ENCODE results near the gene FARSA.
"Not testable (repeated sequence)": the region's sequence is repeated elsewhere in the genome, so short reads cannot be mapped to it uniquely, and the experiment has no call there.

Gene FARSA

GRCh38 chr19:12932392-12933286 lies 872 bp downstream of the FARSA start:
- WGBS, result 35% methylated on average over 16 of the region's 16 CpGs
- Histone ChIP-seq H3K4me3 (ENCODE audit: low read length) (peak overlapping the region; percentile 97), H3K27ac (ENCODE audit: low read depth, low read length) (no peak overlapping the region), H3K9me3 (ENCODE audit: insufficient read depth, low read depth, low read length) (no peaks in the 10 kb centered on the region), H3K4me1 (ENCODE audit: insufficient read depth, low read length) (peaks cover 10% of the 10 kb centered on the region; the same call in 1 of the 2 replicates), H3K36me3 (ENCODE audit: insufficient read depth, low read length) (peaks cover 39% of the 10 kb centered on the region), H3K27me3 (ENCODE audit: insufficient read depth, low read length) (no peaks in the 10 kb centered on the region), H3K9ac (ENCODE audit: low read depth, low read length) (peak overlapping the region; percentile 87)

DNA sequence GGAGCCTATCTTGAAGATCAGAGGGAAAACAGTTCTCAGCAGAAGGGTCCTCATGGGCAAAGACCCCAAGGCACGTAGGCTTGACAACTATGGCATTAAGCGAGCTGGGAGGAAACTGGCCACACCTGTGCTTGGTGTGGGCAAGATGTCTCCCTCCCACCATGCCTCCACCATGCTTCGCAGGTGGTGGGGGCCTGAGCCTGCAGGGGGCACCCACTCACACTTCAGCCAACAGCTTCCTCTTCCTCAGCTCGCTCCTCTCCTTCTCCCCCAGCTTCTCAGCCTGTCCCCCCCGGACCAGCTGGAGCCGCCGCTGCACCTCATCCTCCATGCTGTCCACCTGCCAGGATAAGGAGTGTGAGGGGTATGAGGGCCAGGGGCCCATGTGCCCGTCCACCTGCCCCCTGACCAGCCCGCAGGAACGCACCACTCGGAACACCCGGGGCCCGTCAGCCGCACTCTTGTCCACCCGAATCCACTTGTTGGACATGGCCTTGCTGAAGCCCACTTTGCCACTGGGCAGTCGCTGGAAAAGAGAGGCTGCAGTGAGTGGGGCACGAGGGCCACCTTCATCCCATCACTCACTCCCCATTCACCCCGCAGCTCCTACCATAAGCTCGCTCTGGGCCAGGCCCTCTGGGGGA lies 3.4 kb downstream of the FARSA start:
- H3K4me3 ChIP-seq (ENCODE audit: low read length), result no peak overlapping the region
- H3K9ac ChIP-seq (ENCODE audit: low read depth, low read length), result no peak overlapping the region
- no peaks in the 10 kb centered on the region; the same call in 1 of the 2 replicates for H3K4me1 ChIP-seq (ENCODE audit: insufficient read depth, low read length)
- H3K27ac ChIP-seq (ENCODE audit: low read depth, low read length), result no peak overlapping the region
- no peaks in the 10 kb centered on the region for H3K27me3 ChIP-seq (ENCODE audit: insufficient read depth, low read length)
- H3K36me3 ChIP-seq (ENCODE audit: insufficient read depth, low read length), result peaks cover 57% of the 10 kb centered on the region
- WGBS, result 97% methylated on average over 19 of the region's 19 CpGs
- H3K9me3 ChIP-seq (ENCODE audit: insufficient read depth, low read depth, low read length), result no peaks in the 10 kb centered on the region

GRCh38 chr19:12924621-12925310 lies 8.7 kb downstream of the FARSA start:
- Histone ChIP-seq H3K4me3 (ENCODE audit: low read length) (no peak overlapping the region), H3K4me1 (ENCODE audit: insufficient read depth, low read length) (no peaks in the 10 kb centered on the region), H3K9me3 (ENCODE audit: insufficient read depth, low read depth, low read length) (no peaks in the 10 kb centered on the region), H3K27ac (ENCODE audit: low read depth, low read length) (no peak overlapping the region), H3K27me3 (ENCODE audit: insufficient read depth, low read length) (no peaks in the 10 kb centered on the region), H3K36me3 (ENCODE audit: insufficient read depth, low read length) (peaks cover 72% of the 10 kb centered on the region), H3K9ac (ENCODE audit: low read depth, low read length) (no peak overlapping the region)
- WGBS, result 97% methylated on average over 29 of the region's 29 CpGs

GRCh38 chr19:12922959-12923358 lies 10.6 kb downstream of the FARSA start:
- Histone ChIP-seq H3K4me3 (ENCODE audit: low read length) (no peak overlapping the region), H3K27me3 (ENCODE audit: insufficient read depth, low read length) (peaks cover 11% of the 10 kb centered on the region), H3K4me1 (ENCODE audit: insufficient read depth, low read length) (no peaks in the 10 kb centered on the region), H3K36me3 (ENCODE audit: insufficient read depth, low read length) (peaks cover 54% of the 10 kb centered on the region), H3K27ac (ENCODE audit: low read depth, low read length) (no peak overlapping the region), H3K9ac (ENCODE audit: low read depth, low read length) (no peak overlapping the region), H3K9me3 (ENCODE audit: insufficient read depth, low read depth, low read length) (no peaks in the 10 kb centered on the region)
- 95% methylated on average over 4 of the region's 4 CpGs for WGBS

DNA sequence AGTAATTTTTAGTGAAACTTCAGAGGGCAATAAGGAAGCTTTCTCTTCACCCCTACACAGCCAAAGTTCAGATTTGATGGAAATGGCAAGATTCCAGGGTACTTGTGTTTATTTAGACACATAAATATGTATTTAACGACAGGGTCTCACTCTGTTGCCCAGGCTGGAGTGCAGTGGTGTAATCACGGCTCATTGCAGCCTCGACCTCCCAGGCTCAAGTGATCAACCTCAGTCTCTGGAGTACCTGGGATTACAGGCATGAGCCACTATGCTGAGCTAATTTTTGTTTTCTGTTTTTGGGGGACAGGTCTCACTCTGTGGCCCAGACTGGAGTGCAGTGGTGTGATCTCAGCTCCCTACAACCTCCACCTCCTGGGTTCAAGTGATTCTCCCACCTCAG lies 12.5 kb downstream of the FARSA start:
- Histone ChIP-seq H3K9ac (ENCODE audit: low read depth, low read length) (no peak overlapping the region), H3K27me3 (ENCODE audit: insufficient read depth, low read length) (peaks cover 13% of the 10 kb centered on the region), H3K4me1 (ENCODE audit: insufficient read depth, low read length) (no peaks in the 10 kb centered on the region), H3K36me3 (ENCODE audit: insufficient read depth, low read length) (peaks cover 39% of the 10 kb centered on the region), H3K27ac (ENCODE audit: low read depth, low read length) (no peak overlapping the region), H3K4me3 (ENCODE audit: low read length) (no peak overlapping the region), H3K9me3 (ENCODE audit: insufficient read depth, low read depth, low read length) (no peaks in the 10 kb centered on the region)
- 92% methylated on average over 3 of the region's 3 CpGs for WGBS

DNA sequence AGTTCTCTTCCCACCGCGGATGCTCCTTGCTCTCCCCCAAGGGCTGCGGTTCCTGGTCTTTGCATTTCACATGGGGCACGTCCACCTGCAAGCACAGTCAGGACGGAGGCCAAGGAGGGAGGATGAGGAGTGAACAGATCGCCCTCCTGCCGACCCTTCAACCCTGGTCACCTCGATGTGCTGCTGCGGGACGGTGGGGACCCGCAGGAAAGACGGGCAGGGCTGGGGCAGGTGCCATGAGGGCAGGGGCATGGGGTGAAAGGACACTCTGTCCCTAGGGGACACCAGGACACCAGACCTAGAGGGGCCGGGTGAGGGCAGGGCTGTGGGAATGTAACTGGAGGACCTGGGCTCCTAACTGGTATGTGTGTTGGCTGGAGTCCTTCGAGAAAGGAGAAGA lies 15.3 kb downstream of the FARSA start:
- Histone ChIP-seq H3K27ac (ENCODE audit: low read depth, low read length) (no peak overlapping the region), H3K4me3 (ENCODE audit: low read length) (no peak overlapping the region), H3K27me3 (ENCODE audit: insufficient read depth, low read length) (peaks cover 13% of the 10 kb centered on the region), H3K36me3 (ENCODE audit: insufficient read depth, low read length) (peaks cover 13% of the 10 kb centered on the region), H3K9me3 (ENCODE audit: insufficient read depth, low read depth, low read length) (no peaks in the 10 kb centered on the region), H3K9ac (ENCODE audit: low read depth, low read length) (no peak overlapping the region), H3K4me1 (ENCODE audit: insufficient read depth, low read length) (peaks cover 8% of the 10 kb centered on the region)
- WGBS, result 95% methylated on average over 14 of the region's 14 CpGs

GRCh38 chr19:12915860-12916259 lies 17.7 kb downstream of the FARSA start:
- WGBS, result 87% methylated on average over 4 of the region's 4 CpGs
- Histone ChIP-seq H3K27me3 (ENCODE audit: insufficient read depth, low read length) (peaks cover 13% of the 10 kb centered on the region), H3K4me1 (ENCODE audit: insufficient read depth, low read length) (peaks cover 20% of the 10 kb centered on the region)
- not testable (repeated sequence) for H3K9me3 ChIP-seq (ENCODE audit: insufficient read depth, low read depth, low read length); H3K9ac ChIP-seq (ENCODE audit: low read depth, low read length); H3K36me3 ChIP-seq (ENCODE audit: insufficient read depth, low read length); H3K27ac ChIP-seq (ENCODE audit: low read depth, low read length); H3K4me3 ChIP-seq (ENCODE audit: low read length)

- Histone ChIP-seq H3K4me3 (ENCODE audit: low read length) (no peak overlapping the region), H3K9ac (ENCODE audit: low read depth, low read length) (0 out of 2 replicates have a peak overlapping the region, but pooled peaks have one; percentile 16)
Observed at GRCh38 chr19:12913851-12914690, 19.4 kb downstream of the FARSA start.

DNA sequence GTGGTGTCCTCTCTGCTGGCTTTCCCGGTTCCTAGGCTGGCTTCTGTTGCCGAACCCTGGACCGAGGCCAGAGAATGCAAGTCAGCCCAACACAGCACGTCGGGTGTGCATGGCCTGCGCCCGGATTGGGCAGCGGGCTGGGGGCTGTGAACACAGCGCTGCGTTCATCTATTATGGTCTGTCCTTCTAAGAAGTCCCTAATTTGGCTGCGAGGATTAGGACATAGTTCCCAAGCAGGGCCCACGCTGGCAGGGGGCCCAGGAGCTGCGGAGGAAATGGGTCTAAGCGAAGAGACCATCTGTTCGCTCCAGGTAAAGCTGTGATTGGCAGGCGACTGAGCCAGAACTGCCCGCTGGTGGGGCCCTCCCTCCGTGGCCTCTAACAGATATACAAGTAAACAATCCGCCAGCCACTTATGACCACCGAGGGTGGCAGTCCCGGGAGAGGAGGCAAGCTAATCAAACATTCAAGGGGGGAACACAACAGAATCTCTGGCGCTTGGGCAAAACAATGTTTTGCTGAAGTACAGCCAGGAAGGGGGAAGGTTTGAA lies 20.4 kb downstream of the FARSA start:
- Histone ChIP-seq H3K4me3 (ENCODE audit: low read length) (no peak overlapping the region), H3K4me1 (ENCODE audit: insufficient read depth, low read length) (peaks cover 20% of the 10 kb centered on the region), H3K9me3 (ENCODE audit: insufficient read depth, low read depth, low read length) (no peaks in the 10 kb centered on the region), H3K27me3 (ENCODE audit: insufficient read depth, low read length) (peaks cover 3% of the 10 kb centered on the region; the same call in 1 of the 2 replicates), H3K27ac (ENCODE audit: low read depth, low read length) (peak overlapping the region; percentile 79), H3K9ac (ENCODE audit: low read depth, low read length) (peak overlapping the region; percentile 16; the same call in 1 of the 2 replicates), H3K36me3 (ENCODE audit: insufficient read depth, low read length) (no peaks in the 10 kb centered on the region)
- WGBS, result 54% methylated on average over 22 of the region's 22 CpGs

More at GRCh38 chr19:12913851-12914690, 19.4 kb downstream of the FARSA start:
- Histone ChIP-seq H3K9me3 (ENCODE audit: insufficient read depth, low read depth, low read length) (no peaks in the 10 kb centered on the region), H3K36me3 (ENCODE audit: insufficient read depth, low read length) (no peaks in the 10 kb centered on the region), H3K4me1 (ENCODE audit: insufficient read depth, low read length) (peaks cover 20% of the 10 kb centered on the region), H3K27ac (ENCODE audit: low read depth, low read length) (peak overlapping the region; percentile 0; the same call in 1 of the 2 replicates), H3K27me3 (ENCODE audit: insufficient read depth, low read length) (peaks cover 13% of the 10 kb centered on the region)
- WGBS, result 89% methylated on average over 11 of the region's 12 CpGs

GRCh38 chr19:12912571-12912970 lies 20.9 kb downstream of the FARSA start:
- peak overlapping the region; percentile 79 for H3K27ac ChIP-seq (ENCODE audit: low read depth, low read length)
- WGBS, result 77% methylated on average over 4 of the region's 4 CpGs
- H3K9ac ChIP-seq (ENCODE audit: low read depth, low read length), result peak overlapping the region; percentile 16

More at GRCh38 chr19:12912571-12912970, 20.9 kb downstream of the FARSA start:
- Histone ChIP-seq H3K9me3 (ENCODE audit: insufficient read depth, low read depth, low read length) (no peaks in the 10 kb centered on the region), H3K4me3 (ENCODE audit: low read length) (no peak overlapping the region), H3K36me3 (ENCODE audit: insufficient read depth, low read length) (no peaks in the 10 kb centered on the region), H3K27me3 (ENCODE audit: insufficient read depth, low read length) (no peaks in the 10 kb centered on the region), H3K4me1 (ENCODE audit: insufficient read depth, low read length) (peaks cover 20% of the 10 kb centered on the region)
